NCI-H82 treated with DMSO at 0.1 percent for 48 hours (cell line): ENCODE results near the gene S100A1.
"Not testable (repeated sequence)": the region's sequence is repeated elsewhere in the genome, so short reads cannot be mapped to it uniquely, and the experiment has no call there.

Experiments used
- DNase-seq: peaks from one replicate; lab custom pipeline; 2025; ENCODE audit not compliant: unreplicated experiment; lab: John Stamatoyannopoulos, UW

S100A1 gene

GRCh38 chr1:153629971-153630370 lies 1.7 kb downstream of the S100A1 start:
- no peak for DNase-seq

- no peak for DNase-seq
These were observed 2.1 kb downstream of the S100A1 start for GRCh38 chr1:153630384-153630783.

- no peak for DNase-seq
These were observed 3.1 kb downstream of the S100A1 start for GRCh38 chr1:153631047-153632022.

- DNase-seq: no peak
These were observed 5.0 kb downstream of the S100A1 start for GRCh38 chr1:153633161-153633753.

GRCh38 chr1:153633754-153634665 lies 5.8 kb downstream of the S100A1 start, which contains the start of gene CHTOP:
CHTOP (plus strand) TSS chr1:153634066; CDS start chr1:153636589, 2,523 bp downstream.
- DNase-seq: peak; percentile 94

GRCh38 chr1:153635872-153636271 lies 7.6 kb downstream of the S100A1 start:
- no peak for DNase-seq

GRCh38 chr1:153636312-153636711 lies 8.1 kb downstream of the S100A1 start:
- no peak for DNase-seq

GRCh38 chr1:153638261-153638660 lies 10.0 kb downstream of the S100A1 start:
- DNase-seq: peak; percentile 51

GRCh38 chr1:153639280-153639679 lies 11.0 kb downstream of the S100A1 start:
- DNase-seq: no peak

- DNase-seq: not testable (repeated sequence)
These were observed 12.0 kb downstream of the S100A1 start for GRCh38 chr1:153640213-153640612.

GRCh38 chr1:153640861-153641260 lies 12.6 kb downstream of the S100A1 start:
- no peak for DNase-seq

- DNase-seq: no peak
These were observed 13.9 kb downstream of the S100A1 start for GRCh38 chr1:153642161-153642560.

- no peak for DNase-seq
These were observed 14.9 kb downstream of the S100A1 start for GRCh38 chr1:153643100-153643499.

- DNase-seq: no peak
These were observed 15.6 kb downstream of the S100A1 start for GRCh38 chr1:153643816-153644215.

GRCh38 chr1:153646672-153647345 lies 18.6 kb downstream of the S100A1 start:
- DNase-seq: no peak

GRCh38 chr1:153647346-153647714 lies 19.1 kb downstream of the S100A1 start:
- no peak for DNase-seq

GRCh38 chr1:153648000-153648643 lies 19.9 kb downstream of the S100A1 start:
- DNase-seq: no peak

- DNase-seq: no peak
These were observed 21.1 kb downstream of the S100A1 start for GRCh38 chr1:153649137-153649862.

GRCh38 chr1:153649863-153650235 lies 21.6 kb downstream of the S100A1 start:
- no peak for DNase-seq
